Activated CD8-positive, alpha-beta T cell treated with anti-CD3 and anti-CD28 coated beads for 36 hours (primary cell): Measurements from ENCODE around the gene MEF2C. TPM values are rescaled to one million over a fixed set of nuclear protein-coding genes. Genes with fewer than 3 reads are reported as not detected.

Experiments
- ATAC-seq: fragments of 200-7000 bp; cut with Tn5 transposase; one replicate; pipeline ENCODE4 v1.10.0; 2021; ENCODE audit warnings: mild to moderate bottlenecking, moderate library complexity
- CTCF ChIA-PET: fragments of 350-600 bp; sonication (Branson Sonifier 250); formaldehyde crosslinking; loops from one replicate; lab custom pipeline; 2021; ENCODE audit warnings: antibody characterized with exemption; lab: Charles Lee
- POLR2A ChIA-PET: fragments of 350-600 bp; sonication (Branson Sonifier 250); formaldehyde crosslinking; loops from one replicate; lab custom pipeline; 2021; ENCODE audit warnings: antibody characterized with exemption; lab: Charles Lee
- DNase-seq: peaks from one replicate; pipeline ENCODE4 v3.0.0-alpha.2; 2020
- H3K27ac Mint-ChIP-seq: one replicate; pipeline ENCODE4 v1.8.0; 2021; ENCODE audit warnings: mild to moderate bottlenecking, mixed read lengths
- H3K27me3 Mint-ChIP-seq: one replicate; pipeline ENCODE4 v1.8.0; 2021; ENCODE audit warnings: mixed read lengths
- H3K36me3 Mint-ChIP-seq: one replicate; pipeline ENCODE4 v1.8.0; 2021; ENCODE audit warnings: low read depth, mixed read lengths
- H3K4me1 Mint-ChIP-seq: one replicate; pipeline ENCODE4 v1.8.0; 2021; ENCODE audit warnings: low read depth, mixed read lengths
- H3K4me3 Mint-ChIP-seq: one replicate; pipeline ENCODE4 v1.8.0; 2021; ENCODE audit warnings: mild to moderate bottlenecking, moderate library complexity, mixed read lengths
- H3K9me3 Mint-ChIP-seq: one replicate; pipeline ENCODE4 v1.8.0; 2021; ENCODE audit warnings: mixed read lengths
- CTCF ChIP-seq: fragments of 200-600 bp; IDR thresholded peaks from one replicate; pipeline ENCODE4 v1.8.0; 2022; ENCODE audit warnings: antibody characterized with exemption, mild to moderate bottlenecking
- intact Hi-C: fragments of 100-400 bp; cut with micrococcal nuclease; formaldehyde crosslinking; loops from one replicate; pipeline ENCODE4 v1.10.0; 2022
- total RNA-seq, 2 experiments: library from RNA; stranded (reverse); gene quantifications; one replicate each; pipeline ENCODE4 v1.2.3, GENCODE V29; 2021

Gene MEF2C
- total RNA-seq, 2 experiments from 2014 or later, result 0.27 to 1.3 TPM

- DNase-seq, result no peak
- no peak for ATAC-seq
- intact Hi-C loops, result loop anchor here (10.0 kb wide), 1 partner anchor 414 kb away; the partner anchor contains the start of gene TMEM161B
- ChIA-PET CTCF (interaction anchor here (4.5 to 5.6 kb wide), 2 partner anchors 15 to 898 kb away, joined by 49 to 88 read pairs; no protein-coding TSS in a partner anchor), POLR2A (no interaction called here)
- Mint-ChIP-seq H3K36me3 (peaks cover 8% of the 10 kb centered on the region), H3K4me3 (no peak overlapping the region), H3K27ac (no peak overlapping the region), H3K9me3 (no peaks in the 10 kb centered on the region), H3K4me1 (peaks cover 17% of the 10 kb centered on the region), H3K27me3 (peaks cover 71% of the 10 kb centered on the region)
- TF ChIP-seq CTCF, result no peak
These were observed 204.1 kb downstream of the MEF2C start for GRCh38 chr5:88678770-88679381.

- intact Hi-C loops, result loop anchor here (10.0 kb wide), 1 partner anchor 413 kb away; the partner anchor contains the start of gene TMEM161B
- TF ChIP-seq CTCF, result no peak
- ChIA-PET CTCF (interaction anchor here (4.5 to 5.6 kb wide), 2 partner anchors 15 to 898 kb away, joined by 49 to 88 read pairs; no protein-coding TSS in a partner anchor), POLR2A (no interaction called here)
- H3K36me3 Mint-ChIP-seq, result peaks cover 8% of the 10 kb centered on the region
- H3K27ac Mint-ChIP-seq, result no peak overlapping the region
- peaks cover 71% of the 10 kb centered on the region for H3K27me3 Mint-ChIP-seq
- no peak for DNase-seq
- no peak overlapping the region for H3K4me3 Mint-ChIP-seq
- no peak for ATAC-seq
- no peaks in the 10 kb centered on the region for H3K9me3 Mint-ChIP-seq
- H3K4me1 Mint-ChIP-seq, result peaks cover 16% of the 10 kb centered on the region
These were observed 204.8 kb downstream of the MEF2C start for GRCh38 chr5:88677943-88678769.

GRCh38 chr5:88677376-88677895 lies 205.5 kb downstream of the MEF2C start:
- H3K4me3 Mint-ChIP-seq, result no peak overlapping the region

GRCh38 chr5:88676637-88677375 lies 206.2 kb downstream of the MEF2C start:
- ChIA-PET CTCF (interaction anchor here (0.6 to 1.5 kb wide), 3 partner anchors 10 to 14 kb away, joined by 3 to 9 read pairs (median 6); no protein-coding TSS in a partner anchor), POLR2A (no interaction called here)
- ATAC-seq, result no peak
- Mint-ChIP-seq H3K9me3 (no peaks in the 10 kb centered on the region), H3K4me3 (no peak overlapping the region), H3K36me3 (peaks cover 8% of the 10 kb centered on the region), H3K27me3 (peaks cover 75% of the 10 kb centered on the region), H3K4me1 (peaks cover 19% of the 10 kb centered on the region), H3K27ac (no peak overlapping the region)
- no peak for DNase-seq
- TF ChIP-seq CTCF, result no peak
- intact Hi-C loops, result loop anchor here (10.0 kb wide), 1 partner anchor 412 kb away; the partner anchor contains the start of gene TMEM161B

More at GRCh38 chr5:88677376-88677895, 205.5 kb downstream of the MEF2C start:
- Mint-ChIP-seq H3K4me1 (peaks cover 16% of the 10 kb centered on the region), H3K36me3 (peaks cover 8% of the 10 kb centered on the region), H3K9me3 (no peaks in the 10 kb centered on the region), H3K27me3 (peaks cover 70% of the 10 kb centered on the region), H3K27ac (no peak overlapping the region)
- no peak for TF ChIP-seq CTCF
- intact Hi-C loops, result loop anchor here (10.0 kb wide), 1 partner anchor 413 kb away; the partner anchor contains the start of gene TMEM161B
- no peak for ATAC-seq
- POLR2A ChIA-PET, result no interaction called here
- CTCF ChIA-PET, result interaction anchor here (0.6 to 0.9 kb wide), 2 partner anchors 11 to 13 kb away, joined by 3 to 6 read pairs; no protein-coding TSS in a partner anchor
- DNase-seq, result no peak
